DOHH2 (cell line): ENCODE data around the gene CIC.
A peak's percentile ranks its signal among the peaks of the same experiment; 100 is the strongest.

Experiments
- H3F3A ChIP-seq: fragments of 200-600 bp; sonication (generic), shearing (Covaris generic); 2 replicates; pipeline ENCODE4 v1.6.0; 2016; ENCODE audit warnings: antibody characterized with exemption, mild to moderate bottlenecking; ENCODE audit not compliant: control insufficient read depth, insufficient read depth
- H3K27ac ChIP-seq: fragments of 200-600 bp; sonication (generic); 2 replicates; pipeline ENCODE4 v1.5.1; 2014; ENCODE audit warnings: low read depth, mild to moderate bottlenecking, low read length, moderate library complexity
- H3K27me3 ChIP-seq: fragments of 200-600 bp; sonication (generic); 2 replicates; pipeline ENCODE4 v1.6.1; 2014; ENCODE audit warnings: mild to moderate bottlenecking, low read length, mixed read lengths; ENCODE audit not compliant: control insufficient read depth
- H3K36me3 ChIP-seq: fragments of 200-600 bp; sonication (generic); 2 replicates; pipeline ENCODE4 v1.6.1; 2014; ENCODE audit warnings: mild to moderate bottlenecking, low read length, moderate library complexity, mixed read lengths; ENCODE audit not compliant: control insufficient read depth
- H3K4me1 ChIP-seq: fragments of 200-600 bp; sonication (generic); 2 replicates; pipeline ENCODE4 v1.6.1; 2014; ENCODE audit warnings: mild to moderate bottlenecking, low read length, mixed read lengths; ENCODE audit not compliant: control insufficient read depth
- H3K4me2 ChIP-seq: fragments of 200-600 bp; sonication (generic); 2 replicates; pipeline ENCODE4 v1.6.0; 2014; ENCODE audit warnings: mild to moderate bottlenecking, low read length, moderate library complexity
- H3K4me3 ChIP-seq: fragments of 200-600 bp; sonication (generic); 2 replicates; pipeline ENCODE4 v1.5.1; 2014; ENCODE audit warnings: mild to moderate bottlenecking, low read length, mixed read lengths
- H3K79me2 ChIP-seq: fragments of 200-600 bp; sonication (generic); 2 replicates; pipeline ENCODE4 v1.6.1; 2014; ENCODE audit warnings: mild to moderate bottlenecking, low read length, mixed read lengths; ENCODE audit not compliant: control insufficient read depth
- H3K9me2 ChIP-seq: fragments of 200-600 bp; sonication (generic); replicated peaks from 2 replicates; pipeline ENCODE4 v1.6.1; 2014; ENCODE audit warnings: mild to moderate bottlenecking, low read length, mixed read lengths; ENCODE audit not compliant: control insufficient read depth
- H3K9me3 ChIP-seq: fragments of 200-600 bp; sonication (generic); 2 replicates; pipeline ENCODE4 v1.6.1; 2014; ENCODE audit warnings: antibody characterized with exemption, low read length, mixed read lengths; ENCODE audit not compliant: control insufficient read depth, insufficient read depth
- H4K20me1 ChIP-seq: fragments of 200-600 bp; sonication (generic); 2 replicates; pipeline ENCODE4 v1.6.0; 2014; ENCODE audit warnings: low read depth, mild to moderate bottlenecking, antibody characterized with exemption, low read length, moderate library complexity; ENCODE audit not compliant: control insufficient read depth, insufficient read depth
- EZH2phosphoT487 ChIP-seq: fragments of 200-600 bp; sonication (generic); IDR thresholded peaks from 2 replicates; pipeline ENCODE4 v1.6.1; 2017; ENCODE audit warnings: borderline replicate concordance, mild to moderate bottlenecking, antibody characterized with exemption, low read length, moderate library complexity, mixed read lengths
- TF ChIP-seq, protein P1 (sequence below): fragments of 200-600 bp; sonication (generic); IDR thresholded peaks from one replicate; pipeline ENCODE4 v1.5.1; 2014; ENCODE audit warnings: antibody characterized with exemption, mild to moderate bottlenecking, low read depth, low read length; ENCODE audit not compliant: poor library complexity, severe bottlenecking

The CIC gene

DNA sequence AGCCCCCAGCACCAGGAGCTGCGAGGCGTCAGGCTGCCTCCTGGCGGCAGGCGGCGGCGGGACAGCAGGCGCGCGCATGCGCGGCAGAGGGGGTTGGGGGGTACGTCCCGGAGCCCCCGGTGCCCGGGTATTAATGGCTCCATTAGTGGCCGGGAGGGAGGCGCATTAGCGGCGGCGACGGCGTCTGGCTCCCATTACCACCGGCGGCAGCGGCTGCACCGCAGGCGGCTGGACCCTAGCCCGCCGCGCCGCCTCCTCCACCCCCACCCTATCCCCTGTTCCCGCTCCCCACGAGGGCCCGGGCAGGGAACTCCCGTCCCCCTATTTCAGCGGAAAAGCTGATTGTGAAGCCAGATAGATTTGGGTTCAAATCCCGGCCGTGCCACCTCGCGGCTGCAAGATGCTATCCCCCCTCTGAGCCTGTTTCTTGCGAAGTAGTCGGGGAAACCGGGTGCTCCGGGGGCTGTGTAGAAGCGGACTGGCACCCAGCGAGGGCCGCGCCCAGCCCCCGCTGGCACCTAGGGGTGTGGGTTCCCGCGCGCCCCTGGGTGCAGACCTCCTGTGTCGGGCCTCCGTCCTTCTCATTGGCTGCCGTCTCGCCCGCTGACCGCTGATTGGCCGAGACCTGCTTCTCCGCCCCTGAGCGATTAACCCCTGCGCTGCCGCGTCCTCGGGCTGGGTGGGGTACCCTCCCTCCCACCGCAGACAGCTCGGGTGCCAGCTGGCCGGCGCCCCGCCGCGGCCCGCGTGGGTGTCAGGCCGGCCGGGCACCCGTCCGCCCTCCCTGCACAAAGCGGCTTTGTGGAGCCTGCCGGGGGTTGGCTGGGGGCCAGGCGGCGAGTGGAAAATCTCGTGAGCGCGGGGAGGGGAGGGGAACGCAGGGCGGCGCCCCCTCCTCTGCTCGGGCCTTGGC is 11.1 kb downstream of the CIC start:
- Histone ChIP-seq H3K4me1 (peaks cover 43% of the 10 kb centered on the region), H3K9me3 (no peaks in the 10 kb centered on the region), H3K9me2 (no peaks in the 10 kb centered on the region), H4K20me1 (no peaks in the 10 kb centered on the region), H3K27ac (peak overlapping the region; percentile 89), H3K4me2 (peak overlapping the region; percentile 99), H3K36me3 (no peaks in the 10 kb centered on the region), H3K79me2 (peaks cover 22% of the 10 kb centered on the region), H3K27me3 (no peaks in the 10 kb centered on the region), H3F3A (peaks cover 12% of the 10 kb centered on the region), H3K4me3 (peak overlapping the region; percentile 78)
- TF ChIP-seq, protein P1, sequence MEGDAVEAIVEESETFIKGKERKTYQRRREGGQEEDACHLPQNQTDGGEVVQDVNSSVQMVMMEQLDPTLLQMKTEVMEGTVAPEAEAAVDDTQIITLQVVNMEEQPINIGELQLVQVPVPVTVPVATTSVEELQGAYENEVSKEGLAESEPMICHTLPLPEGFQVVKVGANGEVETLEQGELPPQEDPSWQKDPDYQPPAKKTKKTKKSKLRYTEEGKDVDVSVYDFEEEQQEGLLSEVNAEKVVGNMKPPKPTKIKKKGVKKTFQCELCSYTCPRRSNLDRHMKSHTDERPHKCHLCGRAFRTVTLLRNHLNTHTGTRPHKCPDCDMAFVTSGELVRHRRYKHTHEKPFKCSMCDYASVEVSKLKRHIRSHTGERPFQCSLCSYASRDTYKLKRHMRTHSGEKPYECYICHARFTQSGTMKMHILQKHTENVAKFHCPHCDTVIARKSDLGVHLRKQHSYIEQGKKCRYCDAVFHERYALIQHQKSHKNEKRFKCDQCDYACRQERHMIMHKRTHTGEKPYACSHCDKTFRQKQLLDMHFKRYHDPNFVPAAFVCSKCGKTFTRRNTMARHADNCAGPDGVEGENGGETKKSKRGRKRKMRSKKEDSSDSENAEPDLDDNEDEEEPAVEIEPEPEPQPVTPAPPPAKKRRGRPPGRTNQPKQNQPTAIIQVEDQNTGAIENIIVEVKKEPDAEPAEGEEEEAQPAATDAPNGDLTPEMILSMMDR: peak; percentile 89
- TF ChIP-seq EZH2phosphoT487: no peak

DNA sequence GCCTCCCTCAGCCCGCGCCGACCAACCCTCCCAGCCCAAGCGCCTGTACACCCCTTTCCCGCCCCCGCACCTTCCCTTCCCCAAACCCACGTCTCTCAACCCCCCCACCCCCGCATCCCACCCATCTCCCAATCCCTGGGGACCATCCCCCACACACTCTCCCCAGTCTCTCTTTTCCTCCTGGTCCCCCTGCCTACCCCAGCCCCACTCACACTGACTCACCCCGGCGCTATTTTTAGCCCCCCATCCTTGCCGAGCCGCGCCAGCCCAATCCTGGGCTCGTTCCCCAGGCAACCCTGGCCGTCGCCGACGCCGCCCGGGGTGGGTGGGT is 11.7 kb downstream of the CIC start:
- peaks cover 49% of the 10 kb centered on the region for H3K4me1 ChIP-seq
- peaks cover 12% of the 10 kb centered on the region for H3F3A ChIP-seq
- peak overlapping the region; percentile 89 for H3K27ac ChIP-seq
- H3K9me3 ChIP-seq: no peaks in the 10 kb centered on the region
- H3K79me2 ChIP-seq: peaks cover 28% of the 10 kb centered on the region
- peak overlapping the region; percentile 78 for H3K4me3 ChIP-seq
- peak overlapping the region; percentile 99 for H3K4me2 ChIP-seq
- H3K36me3 ChIP-seq: peaks cover 2% of the 10 kb centered on the region
- TF ChIP-seq, protein P1: no peak
- no peak for TF ChIP-seq EZH2phosphoT487
- H3K27me3 ChIP-seq: no peaks in the 10 kb centered on the region
- H3K9me2 ChIP-seq: no peaks in the 10 kb centered on the region
- 0 out of 2 replicates have a peak, but pooled peaks cover 3% of the 10 kb centered on the region for H4K20me1 ChIP-seq

DNA sequence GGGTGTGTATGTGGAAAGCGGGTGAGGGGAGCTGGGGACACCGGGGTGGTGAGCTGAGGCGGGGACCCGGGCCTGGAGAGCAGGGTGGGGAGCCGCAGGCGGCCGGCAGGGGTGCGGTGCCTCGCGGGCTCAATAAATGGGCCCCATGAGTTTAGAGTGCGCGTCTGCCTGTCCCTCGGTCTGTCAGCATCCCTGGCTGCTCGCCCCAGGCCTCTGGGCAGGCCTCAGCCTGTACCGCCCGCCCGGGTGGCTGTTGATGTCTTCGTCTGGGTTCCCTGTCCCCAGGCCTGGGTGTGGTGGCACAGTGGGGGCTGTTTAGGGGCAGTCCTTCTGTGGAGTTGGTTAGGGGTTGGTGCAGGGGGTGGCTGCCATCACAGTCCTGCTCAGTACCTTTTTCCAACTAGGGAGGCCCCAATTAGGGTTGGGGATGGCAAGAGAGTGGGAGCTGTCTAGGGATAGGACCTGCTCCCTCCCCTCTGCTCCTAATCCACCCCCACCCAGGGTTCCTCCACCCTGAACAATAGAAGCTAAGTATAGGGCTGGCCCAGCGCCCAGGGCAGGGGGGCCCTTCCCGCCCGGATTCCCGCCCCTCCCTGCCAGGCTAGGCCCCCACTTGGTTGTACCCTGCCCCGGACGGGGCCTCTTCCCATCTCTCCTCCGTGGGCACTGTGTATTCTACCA is 12.2 kb downstream of the CIC start:
- Histone ChIP-seq H3K9me3 (no peaks in the 10 kb centered on the region), H3K27ac (peak overlapping the region; percentile 89)

More for the DNA sequence above, 12.2 kb downstream of the CIC start:
- Histone ChIP-seq H3K79me2 (peaks cover 33% of the 10 kb centered on the region), H3F3A (peaks cover 12% of the 10 kb centered on the region), H3K4me2 (peak overlapping the region; percentile 99), H3K4me1 (peaks cover 54% of the 10 kb centered on the region), H3K36me3 (peaks cover 7% of the 10 kb centered on the region), H3K4me3 (peak overlapping the region; percentile 78), H4K20me1 (0 out of 2 replicates have a peak, but pooled peaks cover 3% of the 10 kb centered on the region), H3K27me3 (no peaks in the 10 kb centered on the region), H3K9me2 (no peaks in the 10 kb centered on the region)
- TF ChIP-seq, protein P1: no peak
- TF ChIP-seq EZH2phosphoT487: no peak
